Loucy (cell line): ENCODE results near the gene NES.

Experiments used
- CTCF ChIP-seq: fragments of 200-600 bp; sonication (generic); conservative IDR thresholded peaks from 2 replicates; pipeline ENCODE4 v1.5.1; 2014; ENCODE audit warnings: mild to moderate bottlenecking, antibody characterized with exemption, low read length
- EZH2phosphoT487 ChIP-seq: fragments of 200-600 bp; IDR thresholded peaks from 2 replicates; pipeline ENCODE4 v1.6.1; 2018; ENCODE audit warnings: antibody characterized with exemption, mild to moderate bottlenecking, moderate library complexity, borderline replicate concordance

GRCh38 chr1:156664046-156664766, 13.0 kb downstream of the NES start:
- TF ChIP-seq CTCF = no peak
- no peak for TF ChIP-seq EZH2phosphoT487
